NB4 (cell line): ENCODE results near the gene NFE2L2.

Experiments used
- CTCF ChIP-seq: IDR thresholded peaks from one replicate; pipeline ENCODE4 v1.5.1; 2012; ENCODE audit warnings: low read depth, low read length
- MYC ChIP-seq: IDR thresholded peaks from 2 replicates; pipeline ENCODE4 v1.6.1; 2011; ENCODE audit warnings: low read depth, low read length
- POLR2A ChIP-seq: IDR thresholded peaks from 2 replicates; pipeline ENCODE4 v1.6.1; 2011; ENCODE audit warnings: mild to moderate bottlenecking; ENCODE audit not compliant: insufficient read length; ENCODE audit errors: extremely low read depth
- TF ChIP-seq, protein P1 (sequence below): IDR thresholded peaks from 2 replicates; pipeline ENCODE4 v1.6.1; 2011; ENCODE audit warnings: low read depth, low read length

DNA sequence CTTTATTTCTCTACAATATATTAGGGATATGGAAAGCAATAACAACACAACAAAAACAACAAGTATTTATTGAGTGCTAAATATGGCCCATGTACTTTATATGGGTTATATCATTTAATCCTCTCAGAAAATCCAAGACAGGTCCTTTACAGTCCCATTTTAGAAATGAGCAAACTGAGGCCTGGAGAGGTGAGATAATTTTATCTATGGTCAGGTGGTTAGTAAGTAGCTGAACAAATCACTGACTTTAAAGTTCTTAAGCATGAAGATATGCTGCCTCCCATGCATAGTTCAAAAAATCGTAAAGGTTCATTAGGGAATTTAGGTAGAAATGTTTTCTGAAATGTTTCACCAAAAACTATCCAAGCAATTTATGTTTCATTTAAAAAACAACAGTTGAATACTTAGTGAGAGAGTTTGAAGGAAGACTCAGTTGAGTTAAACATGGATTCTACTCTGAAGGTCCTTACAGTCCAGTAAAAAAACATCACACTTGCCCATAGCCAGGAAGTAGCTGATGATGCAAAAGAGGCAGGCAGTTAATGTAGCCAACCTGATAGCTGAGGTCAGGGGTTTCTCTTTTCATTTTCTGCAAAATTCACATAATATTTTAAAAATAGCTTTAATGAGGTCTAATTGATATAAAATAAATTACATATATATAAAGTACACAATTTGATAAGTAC, 7.6 kb upstream of the NFE2L2 start:
- TF ChIP-seq CTCF (no peak), MYC (no peak), POLR2A (no peak)
- TF ChIP-seq, protein P1, sequence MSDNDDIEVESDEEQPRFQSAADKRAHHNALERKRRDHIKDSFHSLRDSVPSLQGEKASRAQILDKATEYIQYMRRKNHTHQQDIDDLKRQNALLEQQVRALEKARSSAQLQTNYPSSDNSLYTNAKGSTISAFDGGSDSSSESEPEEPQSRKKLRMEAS: no peak
